DND-41 (cell line): Measurements from ENCODE around the gene MFAP4.

Source experiments
- ATAC-seq: fragments of 200-7000 bp; cut with Tn5 transposase; 3 replicates; pipeline ENCODE4 v1.9.1; 2021; ENCODE audit warnings: low read depth; ENCODE audit not compliant: insufficient read depth
- DNase-seq: peaks from one replicate; pipeline ENCODE4 v3.0.0-alpha.2; 2020
- H2AFZ ChIP-seq: 2 replicates; pipeline ENCODE4 v1.6.0; 2012; ENCODE audit warnings: low read depth, low read length
- H3K27ac ChIP-seq: 2 replicates; pipeline ENCODE4 v1.5.1; 2012; ENCODE audit warnings: low read length, inconsistent platforms
- H3K27me3 ChIP-seq: fragments of 200-600 bp; sonication (generic); 2 replicates; pipeline ENCODE4 v1.6.0; 2012; ENCODE audit warnings: low read length, mild to moderate bottlenecking, inconsistent platforms; ENCODE audit not compliant: insufficient read depth, poor library complexity
- H3K36me3 ChIP-seq: 2 replicates; pipeline ENCODE4 v1.5.1; 2012; ENCODE audit warnings: low read length, inconsistent platforms; ENCODE audit not compliant: insufficient read depth
- H3K4me1 ChIP-seq: 2 replicates; pipeline ENCODE4 v1.5.1; 2012; ENCODE audit warnings: mild to moderate bottlenecking, low read length; ENCODE audit not compliant: insufficient read depth
- H3K4me2 ChIP-seq: 2 replicates; pipeline ENCODE4 v1.6.0; 2012; ENCODE audit warnings: mild to moderate bottlenecking, moderate library complexity, low read length, inconsistent platforms; ENCODE audit not compliant: insufficient read depth
- H3K4me3 ChIP-seq, 2 experiments: fragments of 200-600 bp in 1 of 2; shearing (Covaris generic) in 1 of 2; 2 replicates each; pipeline ENCODE4 v1.5.1; 2012 to 2016; ENCODE audit warnings: inconsistent platforms in 2 of 2, low read length in 2 of 2, mild to moderate bottlenecking in 2 of 2, low read depth in 1 of 2, moderate library complexity in 1 of 2
- H3K79me2 ChIP-seq: 2 replicates; pipeline ENCODE4 v1.6.0; 2012; ENCODE audit warnings: low read length, inconsistent platforms; ENCODE audit not compliant: insufficient read depth
- H3K9ac ChIP-seq: 2 replicates; pipeline ENCODE4 v1.6.0; 2012; ENCODE audit warnings: low read depth, mild to moderate bottlenecking, inconsistent platforms, low read length, moderate library complexity
- H3K9me3 ChIP-seq: 2 replicates; pipeline ENCODE4 v1.5.1; 2012; ENCODE audit warnings: low read length, moderate library complexity, mild to moderate bottlenecking, inconsistent platforms; ENCODE audit not compliant: insufficient read depth, severe bottlenecking
- H4K20me1 ChIP-seq: 2 replicates; pipeline ENCODE4 v1.6.0; 2012; ENCODE audit warnings: low read length; ENCODE audit not compliant: insufficient read depth
- EZH2 ChIP-seq: IDR thresholded peaks from 3 replicates; pipeline ENCODE4 v1.6.1; 2012; ENCODE audit warnings: borderline replicate concordance, low read depth, mild to moderate bottlenecking, moderate library complexity, low read length, inconsistent platforms; ENCODE audit not compliant: severe bottlenecking
- TF ChIP-seq, protein P1 (sequence below): IDR thresholded peaks from 2 replicates; pipeline ENCODE4 v1.5.1; 2012; ENCODE audit warnings: borderline replicate concordance, low read length, moderate library complexity, mild to moderate bottlenecking; ENCODE audit not compliant: poor library complexity, severe bottlenecking; ENCODE audit errors: extremely low read depth

Gene MFAP4

DNA sequence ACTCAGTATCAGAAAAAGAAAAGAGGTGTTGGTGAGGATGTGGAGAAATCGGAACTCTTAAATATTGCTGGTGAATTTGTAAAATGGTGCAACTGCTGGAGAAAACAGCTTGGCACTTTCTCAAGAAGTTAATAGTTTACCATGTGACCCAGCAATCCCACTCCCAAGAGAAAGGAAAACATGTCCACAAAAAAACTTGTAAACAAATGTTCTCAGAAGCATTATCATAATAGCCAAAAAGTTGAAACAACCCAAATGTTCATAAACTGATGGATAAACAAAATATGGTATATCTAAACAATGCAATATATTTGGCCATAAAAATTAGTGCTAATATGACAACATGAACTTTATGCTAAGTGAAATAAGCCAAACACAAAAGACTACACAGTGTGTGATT lies 11.3 kb downstream of the MFAP4 start:
- H3K36me3 ChIP-seq: peaks cover 19% of the 10 kb centered on the region
- H3K27ac ChIP-seq: no peak overlapping the region
- TF ChIP-seq EZH2: no peak
- TF ChIP-seq, protein P1, sequence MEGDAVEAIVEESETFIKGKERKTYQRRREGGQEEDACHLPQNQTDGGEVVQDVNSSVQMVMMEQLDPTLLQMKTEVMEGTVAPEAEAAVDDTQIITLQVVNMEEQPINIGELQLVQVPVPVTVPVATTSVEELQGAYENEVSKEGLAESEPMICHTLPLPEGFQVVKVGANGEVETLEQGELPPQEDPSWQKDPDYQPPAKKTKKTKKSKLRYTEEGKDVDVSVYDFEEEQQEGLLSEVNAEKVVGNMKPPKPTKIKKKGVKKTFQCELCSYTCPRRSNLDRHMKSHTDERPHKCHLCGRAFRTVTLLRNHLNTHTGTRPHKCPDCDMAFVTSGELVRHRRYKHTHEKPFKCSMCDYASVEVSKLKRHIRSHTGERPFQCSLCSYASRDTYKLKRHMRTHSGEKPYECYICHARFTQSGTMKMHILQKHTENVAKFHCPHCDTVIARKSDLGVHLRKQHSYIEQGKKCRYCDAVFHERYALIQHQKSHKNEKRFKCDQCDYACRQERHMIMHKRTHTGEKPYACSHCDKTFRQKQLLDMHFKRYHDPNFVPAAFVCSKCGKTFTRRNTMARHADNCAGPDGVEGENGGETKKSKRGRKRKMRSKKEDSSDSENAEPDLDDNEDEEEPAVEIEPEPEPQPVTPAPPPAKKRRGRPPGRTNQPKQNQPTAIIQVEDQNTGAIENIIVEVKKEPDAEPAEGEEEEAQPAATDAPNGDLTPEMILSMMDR: no peak
- H3K27me3 ChIP-seq: no peaks in the 10 kb centered on the region
- no peak overlapping the region for H3K9ac ChIP-seq
- no peak overlapping the region for H2AFZ ChIP-seq
- no peak overlapping the region for H3K4me3 ChIP-seq
- peaks cover 14% of the 10 kb centered on the region for H3K79me2 ChIP-seq
- no peak for DNase-seq
- peak overlapping the region; percentile 94; the same call in 1 of the 2 replicates for H3K4me2 ChIP-seq
- no peaks in the 10 kb centered on the region; the same call in 1 of the 2 replicates for H4K20me1 ChIP-seq
- no peak for ATAC-seq
- no peaks in the 10 kb centered on the region for H3K9me3 ChIP-seq
- peaks cover 24% of the 10 kb centered on the region for H3K4me1 ChIP-seq

DNA sequence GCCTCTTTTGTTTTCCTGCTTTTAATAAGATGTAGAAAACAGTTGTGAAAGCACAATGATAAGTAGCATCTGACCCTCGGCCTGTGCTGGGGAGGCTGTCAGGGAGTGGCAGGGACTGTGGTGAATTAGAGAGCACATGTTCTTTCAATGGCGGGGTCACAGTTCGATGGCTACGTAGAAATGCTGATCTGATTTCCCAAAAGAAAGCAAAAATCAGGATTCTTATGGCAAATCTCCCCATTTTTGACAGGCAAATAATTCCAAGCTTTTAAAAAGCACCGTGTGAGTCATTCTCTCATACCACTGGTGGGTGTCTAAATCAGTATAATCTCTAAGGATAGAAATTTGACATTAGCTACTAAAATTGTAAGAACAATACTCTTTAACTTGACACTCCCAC lies 12.9 kb downstream of the MFAP4 start:
- Histone ChIP-seq H3K79me2 (peaks cover 11% of the 10 kb centered on the region), H3K4me1 (peaks cover 21% of the 10 kb centered on the region), H2AFZ (no peak overlapping the region), H3K36me3 (peaks cover 4% of the 10 kb centered on the region; the same call in 1 of the 2 replicates), H3K9me3 (no peaks in the 10 kb centered on the region), H3K4me3 (no peak overlapping the region), H4K20me1 (peaks cover under 1% of the 10 kb centered on the region; the same call in 1 of the 2 replicates), H3K27ac (no peak overlapping the region), H3K4me2 (no peak overlapping the region), H3K9ac (no peak overlapping the region), H3K27me3 (no peaks in the 10 kb centered on the region)
- TF ChIP-seq EZH2: no peak
- DNase-seq: no peak
- ATAC-seq: no peak

GRCh38 chr17:19372866-19373504 lies 14.0 kb downstream of the MFAP4 start:
- H2AFZ ChIP-seq: no peak overlapping the region
- peaks cover 6% of the 10 kb centered on the region for H3K79me2 ChIP-seq
- no peak for ATAC-seq
- TF ChIP-seq EZH2: no peak
- H4K20me1 ChIP-seq: peaks cover 2% of the 10 kb centered on the region; the same call in 1 of the 2 replicates
- peaks cover 15% of the 10 kb centered on the region for H3K4me1 ChIP-seq
- no peak for DNase-seq
- no peaks in the 10 kb centered on the region; the same call in 1 of the 2 replicates for H3K36me3 ChIP-seq
- H3K27ac ChIP-seq: no peak overlapping the region
- no peaks in the 10 kb centered on the region for H3K27me3 ChIP-seq
- H3K9ac ChIP-seq: no peak overlapping the region
- H3K4me2 ChIP-seq: no peak overlapping the region
- no peak overlapping the region for H3K4me3 ChIP-seq
- no peaks in the 10 kb centered on the region for H3K9me3 ChIP-seq

DNA sequence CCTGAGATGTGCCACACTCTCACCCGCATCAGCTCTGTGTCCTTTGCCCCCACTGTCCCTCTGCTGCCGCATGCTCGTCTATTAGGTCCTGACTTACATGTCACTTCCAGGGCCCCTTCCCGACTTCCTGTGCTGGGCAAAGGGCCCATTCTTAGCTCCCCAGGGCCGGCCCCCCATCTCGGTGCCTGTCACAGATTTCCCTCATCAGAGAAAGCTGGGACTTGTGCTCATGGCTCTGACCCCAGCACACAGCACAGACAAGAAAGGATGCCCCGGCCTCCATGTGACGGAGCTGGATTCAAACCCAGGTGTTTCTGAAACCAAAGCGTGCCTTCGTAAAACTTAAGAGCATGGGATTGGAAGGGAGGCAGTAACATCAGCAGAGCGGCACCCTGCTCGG lies 14.6 kb downstream of the MFAP4 start:
- peaks cover 6% of the 10 kb centered on the region for H3K79me2 ChIP-seq
- H4K20me1 ChIP-seq: peaks cover 2% of the 10 kb centered on the region; the same call in 1 of the 2 replicates
- no peak for TF ChIP-seq EZH2
- TF ChIP-seq, protein P1: no peak
- H3K27ac ChIP-seq: no peak overlapping the region
- H3K36me3 ChIP-seq: no peaks in the 10 kb centered on the region; the same call in 1 of the 2 replicates
- no peak overlapping the region for H3K4me3 ChIP-seq
- no peak overlapping the region for H2AFZ ChIP-seq
- H3K4me1 ChIP-seq: peaks cover 15% of the 10 kb centered on the region
- DNase-seq (no peak), ATAC-seq (no peak)
- H3K4me2 ChIP-seq: no peak overlapping the region
- H3K9me3 ChIP-seq: no peaks in the 10 kb centered on the region
- H3K9ac ChIP-seq: no peak overlapping the region
- no peaks in the 10 kb centered on the region for H3K27me3 ChIP-seq
